SK-N-SH treated with all-trans-retinoic acid at 6 μM for 48 hours (cell line): ENCODE data around the gene PAFAH1B1.

Experiments
- SNAI2 ChIP-seq: fragments of 250-450 bp; sonication (Bioruptor Pico); IDR thresholded peaks from 2 replicates; pipeline ENCODE4 v1.5.0; 2020; ENCODE audit warnings: mild to moderate bottlenecking, moderate library complexity
- ZC3H10 ChIP-seq: fragments of 250-450 bp; sonication (Bioruptor Pico); IDR thresholded peaks from 2 replicates; pipeline ENCODE4 v1.5.1; 2021; ENCODE audit warnings: mild to moderate bottlenecking, moderate library complexity
- ZNF8 ChIP-seq: fragments of 450-650 bp; formaldehyde crosslinking; IDR thresholded peaks from 2 replicates; pipeline ENCODE4 v1.5.0; 2020; ENCODE audit warnings: mild to moderate bottlenecking, moderate library complexity

GRCh38 chr17:2684549-2684948, 91.1 kb downstream of the PAFAH1B1 start:
- TF ChIP-seq ZNF8 (no peak), ZC3H10 (no peak), SNAI2 (CRISPR knock-in tag) (no peak)
